ENCODE data around the gene LENG9. TPM values are rescaled to one million over a fixed set of nuclear protein-coding genes. Genes with fewer than 3 reads are reported as not detected.
A peak's percentile ranks its signal among the peaks of the same experiment; 100 is the strongest.
"Not testable (repeated sequence)": the region's sequence is repeated elsewhere in the genome, so short reads cannot be mapped to it uniquely, and the experiment has no call there.

Gene LENG9
- total RNA-seq: 7.2 TPM

- peak; percentile 81 for ATAC-seq
Measured at GRCh38 chr19:54463531-54464043, at the start of gene LENG9. Gene LENG9 (minus strand): TSS chr19:54463778. CDS start chr19:54463526, 252 bp downstream.

- ATAC-seq: peak; percentile 38
Measured at GRCh38 chr19:54509200-54509940, 45.8 kb upstream of the LENG9 start.

DNA sequence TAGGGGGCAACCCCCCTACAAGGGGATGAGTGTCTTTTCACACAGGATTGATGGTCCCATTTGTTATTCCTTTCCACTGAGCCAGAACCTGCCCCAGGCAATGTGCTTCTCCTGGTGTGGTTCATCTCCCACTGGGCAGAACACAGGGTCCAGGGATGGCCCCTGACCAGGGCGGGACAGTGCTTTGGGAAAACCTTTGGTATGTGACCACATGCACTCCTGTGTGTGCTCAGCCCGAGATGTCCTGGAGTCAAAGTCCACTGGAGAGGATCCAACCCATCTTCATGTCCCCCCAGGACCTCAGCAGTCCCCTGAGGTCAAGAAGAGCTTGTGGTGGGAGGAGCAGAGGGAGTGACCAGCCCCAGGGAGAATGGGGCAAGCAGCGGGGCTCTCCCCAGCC is 44.9 kb upstream of the LENG9 start:
- peak; percentile 9 for ATAC-seq

GRCh38 chr19:54507824-54508223 is 44.2 kb upstream of the LENG9 start:
- no peak for ATAC-seq

DNA sequence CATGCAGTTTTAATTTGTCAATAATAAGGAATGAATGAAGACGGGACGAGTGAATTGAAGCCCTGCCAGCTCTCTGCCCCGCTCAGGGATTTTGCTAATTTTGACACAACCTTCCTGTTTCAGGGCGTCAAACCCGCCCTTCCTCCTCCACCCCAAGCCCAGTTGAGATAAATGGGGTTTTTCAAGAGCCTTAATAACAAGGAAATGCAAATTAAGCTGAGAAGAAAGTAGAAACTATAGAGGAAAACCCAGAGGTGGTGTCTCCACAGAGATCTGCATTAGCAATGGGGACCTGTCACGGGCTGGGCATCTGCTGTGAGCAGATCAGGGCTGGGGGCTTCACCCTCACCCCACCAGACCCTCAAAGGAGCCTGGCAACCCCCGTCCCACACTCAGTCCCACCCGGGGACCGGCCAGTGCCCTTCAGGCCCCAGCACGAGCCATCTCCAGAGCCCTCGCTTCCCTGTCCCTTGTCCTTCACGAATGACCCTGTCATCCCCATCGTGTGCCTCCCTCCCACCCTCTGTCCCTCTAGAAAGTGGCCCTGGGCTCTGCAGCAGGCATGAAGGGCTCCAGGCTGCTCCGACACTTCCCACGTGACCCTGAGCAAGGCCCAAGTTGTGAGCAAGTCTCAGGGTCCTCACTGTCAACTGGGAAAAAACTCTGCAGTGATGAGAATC is 43.6 kb upstream of the LENG9 start:
- peak; percentile 11 for ATAC-seq

DNA sequence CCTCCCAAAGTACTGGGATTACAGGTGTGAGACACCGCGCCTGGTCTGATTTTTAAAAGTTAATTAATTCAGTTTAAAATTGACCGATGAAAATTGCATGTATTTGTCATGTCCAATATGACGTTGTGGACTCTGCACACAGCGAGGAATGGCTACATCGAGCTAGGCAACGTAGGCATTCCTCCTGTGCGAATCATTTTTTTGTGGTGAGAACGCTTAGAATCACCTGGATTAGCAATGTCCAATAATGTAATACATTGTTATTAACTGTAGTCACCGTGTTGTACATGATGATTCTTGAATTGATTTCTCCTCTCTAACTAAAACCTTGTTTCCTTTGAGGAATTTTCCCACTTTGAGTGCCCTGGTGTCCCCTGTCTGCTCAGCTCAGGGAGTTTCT is 42.5 kb upstream of the LENG9 start:
- no peak for ATAC-seq

DNA sequence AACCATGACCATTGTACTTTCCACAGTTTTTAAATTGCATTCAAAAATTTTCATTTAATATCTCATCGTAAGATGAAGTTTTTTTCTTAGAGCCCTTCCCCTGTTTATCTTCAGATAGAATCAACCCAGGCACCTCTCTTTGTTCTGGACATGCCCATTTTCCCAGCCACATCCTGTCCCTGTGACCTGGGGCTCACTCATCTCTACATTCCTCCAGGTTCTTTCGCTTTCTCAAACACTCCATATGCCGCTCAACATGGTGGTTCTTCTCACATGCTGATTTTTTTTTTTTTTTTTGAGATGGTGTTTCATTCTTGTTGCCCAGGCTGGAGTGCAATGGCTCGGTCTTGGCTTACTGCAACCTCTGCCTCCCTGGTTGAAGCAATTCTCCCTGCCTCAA is 42.0 kb upstream of the LENG9 start:
- not testable (repeated sequence) for ATAC-seq

DNA sequence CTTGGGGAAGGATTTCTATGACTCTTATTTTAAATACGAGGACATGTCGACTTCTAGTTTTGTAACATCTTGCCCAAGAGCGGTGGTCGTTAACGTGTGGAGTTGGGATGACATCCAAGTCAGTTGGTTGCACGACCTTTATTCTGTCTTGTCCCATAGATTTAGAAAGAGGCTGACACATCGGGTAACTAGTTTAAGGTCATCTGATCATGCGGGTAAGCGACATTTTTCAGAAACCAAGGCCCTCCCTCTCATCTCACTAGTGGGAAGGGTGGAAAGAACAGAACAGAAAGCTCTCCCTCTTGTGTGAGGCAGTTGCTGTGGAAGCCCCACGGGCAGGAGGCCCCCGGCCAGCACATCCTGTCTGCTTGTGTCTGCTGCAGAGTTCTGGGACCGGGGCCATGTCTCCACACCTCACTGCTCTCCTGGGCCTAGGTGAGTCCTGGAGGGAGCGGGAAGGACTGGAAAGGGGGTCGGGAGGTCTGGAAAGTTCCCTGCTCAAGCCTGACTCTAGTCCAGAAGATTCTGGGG is 39.0 kb upstream of the LENG9 start, which contains the start of gene LAIR2:
Gene LAIR2 (plus strand): TSS at position 314 of the 531 bp plus-strand sequence. CDS start 88 bp downstream, at position 402.
- no peak for ATAC-seq

GRCh38 chr19:54498451-54498772 is 34.8 kb upstream of the LENG9 start:
- not testable (repeated sequence) for ATAC-seq

DNA sequence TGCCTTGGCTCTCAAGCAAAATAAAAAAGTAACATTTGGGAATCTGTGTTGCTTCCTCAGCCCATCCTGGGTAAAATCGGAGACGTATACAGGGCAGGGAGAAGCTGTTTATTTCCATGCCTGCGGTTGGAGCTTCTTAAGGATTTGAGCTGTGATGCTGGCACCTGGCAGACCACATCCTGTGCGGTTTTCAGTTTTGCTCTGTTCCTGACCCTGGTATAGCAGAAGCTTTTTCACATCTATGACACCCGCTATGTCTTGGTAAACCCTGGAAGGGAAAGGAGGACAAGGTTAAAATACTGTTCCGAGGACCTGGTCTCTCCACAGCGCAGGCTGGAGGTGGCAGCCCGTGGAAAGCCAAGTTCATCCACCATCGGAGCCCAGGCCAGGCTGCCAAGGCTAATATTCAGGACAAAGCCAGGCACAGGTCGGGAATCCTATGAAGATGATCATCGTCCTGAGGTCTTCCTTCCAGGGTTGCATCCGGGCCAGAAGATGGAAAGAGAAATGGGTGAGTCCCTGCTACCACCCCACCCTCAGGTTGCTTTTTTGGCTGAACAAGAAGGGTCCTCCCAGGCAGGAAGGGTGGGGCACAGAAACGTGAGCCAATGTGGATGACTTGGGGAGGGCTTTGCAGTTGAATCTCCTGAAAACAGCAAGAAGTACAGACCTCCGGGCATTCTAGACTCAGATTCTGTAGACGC is 34.3 kb upstream of the LENG9 start:
- ATAC-seq: not testable (repeated sequence)

DNA sequence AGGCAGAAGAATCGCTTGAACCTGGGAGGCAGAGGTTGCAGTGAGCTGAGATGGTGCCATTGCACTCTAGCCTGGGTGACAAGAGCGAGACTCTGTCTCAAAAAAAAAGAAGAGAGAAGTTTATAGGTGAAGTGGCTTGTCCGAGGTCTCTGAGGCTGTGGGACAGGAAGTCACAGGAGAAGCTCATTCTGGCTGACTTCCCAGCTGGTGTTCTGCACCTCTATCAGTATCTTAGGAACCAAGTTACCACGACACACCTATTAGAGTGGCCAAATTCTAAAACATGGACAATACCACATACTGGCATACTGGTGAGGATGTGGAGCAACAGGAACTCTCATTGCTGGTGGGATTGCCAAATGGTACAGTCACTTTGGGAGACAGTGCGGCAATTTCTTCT is 31.7 kb upstream of the LENG9 start:
- not testable (repeated sequence) for ATAC-seq

DNA sequence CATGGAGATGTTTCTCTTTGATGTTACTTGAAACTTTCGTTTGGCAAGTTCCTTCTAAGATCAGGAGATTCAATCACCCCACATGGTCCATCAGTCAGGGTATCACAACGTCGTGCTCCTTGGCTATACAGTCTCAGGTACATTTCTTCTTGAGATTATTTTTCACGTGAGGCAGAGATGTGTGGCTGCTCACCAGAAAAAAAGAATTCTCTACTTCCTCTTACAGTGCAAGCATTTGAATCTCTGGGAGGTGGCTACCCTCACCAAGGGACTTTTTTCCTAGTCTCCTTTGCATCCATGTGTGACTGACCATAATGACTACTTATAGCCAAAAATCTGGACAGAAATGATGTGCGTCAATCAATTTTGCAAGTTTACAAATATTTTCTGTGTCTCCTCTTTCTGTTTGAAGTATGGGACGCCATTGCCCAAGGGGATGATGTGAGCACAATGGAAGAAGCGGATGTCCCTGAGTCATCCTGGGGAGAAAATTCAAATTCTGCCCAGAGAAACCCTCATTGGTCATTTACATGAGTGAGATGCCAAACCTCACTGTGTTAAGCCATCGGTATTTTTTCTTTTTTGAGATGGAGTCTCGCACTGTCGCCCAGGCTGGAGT is 30.5 kb upstream of the LENG9 start:
- no peak for ATAC-seq

GRCh38 chr19:54493056-54493455 is 29.5 kb upstream of the LENG9 start:
- ATAC-seq: not testable (repeated sequence)

- no peak for ATAC-seq
Measured at GRCh38 chr19:54492568-54492967, 29.0 kb upstream of the LENG9 start.

DNA sequence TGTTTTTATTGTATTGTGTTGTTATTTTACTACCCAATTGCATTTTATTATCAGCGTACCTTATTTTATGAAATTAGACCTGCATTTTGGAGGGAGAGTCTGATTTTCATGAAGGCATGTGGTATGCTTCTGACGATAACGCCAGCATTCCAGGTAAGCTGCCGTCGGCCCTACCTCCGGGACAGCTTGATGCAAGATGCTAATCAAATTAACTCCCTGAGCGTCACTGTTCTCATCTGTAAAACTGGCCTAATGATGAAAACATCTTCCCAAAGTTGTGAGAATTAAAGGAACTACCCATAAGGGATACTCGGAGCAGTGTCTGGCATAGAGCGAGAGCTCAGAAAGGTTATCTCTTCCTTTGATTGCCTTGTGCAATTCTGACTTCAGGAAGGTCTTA is 26.2 kb upstream of the LENG9 start:
- no peak for ATAC-seq

DNA sequence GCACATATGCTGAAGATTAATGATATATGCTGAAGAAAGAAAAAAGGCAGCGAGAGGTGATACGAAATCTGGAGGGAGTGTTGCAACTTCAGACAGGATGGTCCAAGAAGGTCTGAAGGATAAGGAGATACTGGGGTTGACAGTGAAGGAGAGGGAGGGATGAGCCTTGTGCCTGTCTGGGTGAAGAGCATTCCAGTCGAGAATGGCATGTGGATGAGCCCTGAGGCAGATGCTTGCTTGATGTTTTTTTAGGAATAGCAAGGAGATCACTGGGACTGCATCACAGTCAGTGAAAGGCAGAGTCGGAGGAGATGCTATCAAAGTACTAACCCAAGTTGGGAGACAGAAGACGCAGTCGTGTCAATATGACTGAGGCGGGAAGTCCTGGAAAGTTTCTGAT is 25.8 kb upstream of the LENG9 start:
- no peak for ATAC-seq

- no peak for ATAC-seq
Measured at GRCh38 chr19:54485851-54486250, 22.3 kb upstream of the LENG9 start.

DNA sequence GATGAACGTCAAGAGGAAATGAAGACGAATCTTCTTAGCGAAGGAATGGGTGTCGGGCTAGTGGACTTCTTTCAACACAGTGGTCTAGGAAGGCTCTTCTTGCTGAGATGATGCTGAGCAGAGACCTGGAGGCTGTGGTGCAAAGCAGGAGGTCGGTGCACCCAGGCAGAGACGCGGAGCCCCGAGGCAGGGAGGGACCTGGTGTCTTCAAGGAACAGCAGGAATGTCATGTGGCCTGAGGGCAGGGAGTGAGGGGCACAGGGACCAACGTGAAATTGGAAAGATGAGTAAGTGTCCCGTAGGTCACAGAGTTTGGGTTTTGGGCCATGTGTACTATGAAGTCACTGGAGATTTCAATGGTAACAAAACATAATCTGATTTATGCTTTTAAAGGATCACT is 20.9 kb upstream of the LENG9 start:
- ATAC-seq: no peak

DNA sequence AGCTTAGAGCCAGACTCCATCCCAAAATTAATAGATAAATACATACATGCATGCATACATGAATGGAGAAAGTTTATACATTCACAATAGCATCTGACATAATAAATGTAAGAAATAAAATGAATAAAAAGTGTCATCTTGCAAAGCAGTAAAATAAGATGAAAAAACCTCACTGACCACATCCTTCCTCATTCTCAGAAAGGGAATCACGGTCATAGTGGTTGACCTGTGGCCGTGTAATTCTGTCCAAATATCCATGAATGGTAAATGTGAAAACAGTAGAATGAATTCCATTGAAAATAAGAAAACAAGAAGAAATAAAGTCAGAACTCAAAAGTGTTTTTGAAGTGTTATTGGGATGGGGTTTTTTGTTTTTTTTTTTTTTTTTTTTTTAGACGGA is 19.3 kb upstream of the LENG9 start:
- ATAC-seq: no peak

DNA sequence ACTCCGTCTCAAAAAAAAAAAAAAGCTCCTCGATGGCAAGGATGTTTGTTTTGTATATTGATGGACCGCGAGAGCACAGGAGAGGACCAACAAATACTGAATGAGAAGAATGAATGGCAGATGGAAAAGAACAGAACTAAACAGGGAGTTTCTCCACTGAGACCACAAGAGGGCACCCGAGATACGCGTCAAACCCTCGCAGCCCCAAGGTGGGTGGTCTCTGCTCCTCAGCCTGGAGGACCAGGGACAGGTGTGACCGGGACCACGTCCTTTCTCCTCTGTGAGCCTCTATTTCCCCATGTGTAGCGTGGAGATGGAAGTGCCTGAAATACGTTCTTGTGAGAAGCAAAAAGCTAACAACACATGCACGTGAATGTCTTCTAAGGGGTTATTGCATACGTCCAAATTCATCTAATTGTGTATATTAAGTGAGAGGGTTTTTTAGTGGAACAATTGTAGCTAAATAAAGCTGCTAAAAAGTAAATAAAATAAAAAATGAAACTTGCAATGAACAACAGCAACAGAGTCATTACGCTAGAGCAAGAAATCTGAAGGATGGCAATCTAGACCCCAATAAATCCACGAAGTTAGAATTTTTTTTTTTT is 17.9 kb upstream of the LENG9 start:
- peak; percentile 29 for ATAC-seq

DNA sequence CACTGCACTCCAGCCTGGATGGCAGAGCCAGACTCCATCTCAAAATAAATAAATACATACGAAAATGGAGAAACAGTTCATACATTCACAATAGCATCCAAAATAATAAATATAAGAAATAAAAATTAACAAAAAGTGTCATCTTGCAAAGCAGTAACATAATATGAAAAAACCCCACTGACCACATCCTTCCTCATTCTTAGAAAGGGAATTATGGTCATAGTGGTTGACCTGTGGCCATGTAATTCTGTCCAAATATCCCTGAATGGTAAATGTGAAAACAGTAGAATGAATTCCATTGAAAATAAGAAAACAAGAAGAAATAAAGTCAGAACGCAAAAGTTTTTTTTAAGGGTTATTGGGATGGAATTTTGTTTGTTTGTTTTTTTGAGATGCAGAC is 16.5 kb upstream of the LENG9 start:
- ATAC-seq: no peak

- ATAC-seq: peak; percentile 34
Measured at GRCh38 chr19:54478677-54479266, 15.2 kb upstream of the LENG9 start.

All from esophagus mucosa (tissue), 1 donor.